ENCODE results near the gene SLC9A8.
A peak's percentile ranks its signal among the peaks of the same experiment; 100 is the strongest.

Gene SLC9A8

DNA sequence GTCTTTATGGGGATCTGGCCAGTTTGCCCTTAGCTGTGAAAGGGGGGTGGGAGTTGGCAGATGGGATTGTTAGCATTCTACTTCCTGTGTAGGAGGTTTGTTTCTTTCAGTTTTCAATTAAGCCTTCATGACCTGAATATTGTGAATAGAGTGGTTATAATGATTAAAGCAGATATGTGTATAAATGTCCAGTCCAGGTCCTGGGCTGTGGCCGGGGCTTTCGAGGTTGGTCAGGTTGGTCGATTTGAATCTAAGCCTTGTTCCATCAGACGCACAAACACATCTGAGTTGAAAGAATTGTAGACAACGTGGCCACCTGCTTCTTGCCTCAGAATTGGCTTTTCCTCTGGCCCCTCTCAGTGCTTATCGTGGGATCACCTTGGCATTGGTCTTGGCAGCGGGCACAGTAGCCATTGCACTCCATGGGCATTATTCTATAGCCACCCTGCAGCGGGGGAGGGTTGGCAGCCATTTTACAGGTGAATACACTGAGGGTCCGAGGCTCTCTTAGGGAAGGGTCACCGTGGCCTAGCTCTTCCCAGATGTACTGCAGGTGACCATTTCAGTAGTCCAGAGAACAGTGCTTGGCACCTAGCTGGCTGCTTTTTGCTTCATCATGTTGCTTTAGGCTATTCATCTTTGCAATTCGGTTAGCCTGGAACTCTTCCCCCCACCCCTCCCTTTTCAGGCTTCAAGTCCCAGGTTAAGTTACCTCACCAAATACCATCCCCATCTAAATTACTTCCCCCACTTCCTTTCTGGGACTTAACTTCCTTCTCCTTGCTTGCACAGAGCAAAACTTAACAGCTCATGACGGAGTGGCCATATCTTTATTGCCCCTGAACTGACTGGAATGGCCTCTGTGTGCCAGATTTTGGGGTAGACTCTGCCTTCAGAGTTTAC is 124.7 kb downstream of the SLC9A8 start (continued):
- TF ChIP-seq ZNF133 (tag by site-specific recombination; IDR thresholded peaks at IDR 0.05) = no peak
- TF ChIP-seq ZBTB11 (tag by site-specific recombination; conservative IDR thresholded peaks at IDR 0.05; ENCODE audit: low read depth) = peak; percentile 91
- no peak for TF ChIP-seq ZNF174 (tag by site-specific recombination; IDR thresholded peaks at IDR 0.05)
- no peak for TF ChIP-seq ZNF23 (tag by site-specific recombination; IDR thresholded peaks at IDR 0.05; ENCODE audit: borderline replicate concordance)
- TF ChIP-seq KLF10 (tag by site-specific recombination; IDR thresholded peaks at IDR 0.05) = no peak
- TF ChIP-seq OSR2 (tag by site-specific recombination; IDR thresholded peaks at IDR 0.05) = no peak; the same call in 1 of the 2 replicates
- TF ChIP-seq, protein P1, sequence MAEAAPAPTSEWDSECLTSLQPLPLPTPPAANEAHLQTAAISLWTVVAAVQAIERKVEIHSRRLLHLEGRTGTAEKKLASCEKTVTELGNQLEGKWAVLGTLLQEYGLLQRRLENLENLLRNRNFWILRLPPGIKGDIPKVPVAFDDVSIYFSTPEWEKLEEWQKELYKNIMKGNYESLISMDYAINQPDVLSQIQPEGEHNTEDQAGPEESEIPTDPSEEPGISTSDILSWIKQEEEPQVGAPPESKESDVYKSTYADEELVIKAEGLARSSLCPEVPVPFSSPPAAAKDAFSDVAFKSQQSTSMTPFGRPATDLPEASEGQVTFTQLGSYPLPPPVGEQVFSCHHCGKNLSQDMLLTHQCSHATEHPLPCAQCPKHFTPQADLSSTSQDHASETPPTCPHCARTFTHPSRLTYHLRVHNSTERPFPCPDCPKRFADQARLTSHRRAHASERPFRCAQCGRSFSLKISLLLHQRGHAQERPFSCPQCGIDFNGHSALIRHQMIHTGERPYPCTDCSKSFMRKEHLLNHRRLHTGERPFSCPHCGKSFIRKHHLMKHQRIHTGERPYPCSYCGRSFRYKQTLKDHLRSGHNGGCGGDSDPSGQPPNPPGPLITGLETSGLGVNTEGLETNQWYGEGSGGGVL (tag by site-specific recombination; IDR thresholded peaks at IDR 0.05) = peak; percentile 94
- TF ChIP-seq ZNF175 (tag by site-specific recombination; IDR thresholded peaks at IDR 0.05) = no peak

- CTCF ChIA-PET = interaction anchor here (0.8 to 3.5 kb wide), 6 partner anchors 8 to 328 kb away, joined by 3 to 15 read pairs (median 4); no protein-coding TSS in a partner anchor
- Histone ChIP-seq H3K4me3 (ENCODE audit: low read depth, low read length) (no peak overlapping the region), H3K36me3 (ENCODE audit: control insufficient read depth in 2 of 2, insufficient read depth in 1 of 2, low read length in 2 of 2) (peaks cover 15 to 42% of the 10 kb centered on the region in 2 experiments; a peak in 2 of 3 replicates), H3K4me1 (ENCODE audit: control insufficient read depth, insufficient read depth, low read length) (peaks cover 6% of the 10 kb centered on the region), H3K9me3 (ENCODE audit: control insufficient read depth, insufficient read depth, low read depth, low read length) (no peaks in the 10 kb centered on the region), H3K27ac (ENCODE audit: extremely low read depth, low read depth, low read length) (no peak overlapping the region)
- POLR2A ChIA-PET = interaction anchor here (0.7 kb wide), 1 partner anchor 24 kb away, joined by 3 read pairs; no protein-coding TSS in a partner anchor
- TF ChIP-seq ZNF416 (tag by site-specific recombination; IDR thresholded peaks at IDR 0.05) (no peak), GFI1B (tag by site-specific recombination; IDR thresholded peaks at IDR 0.05) (no peak), ZNF837 (tag by site-specific recombination; IDR thresholded peaks at IDR 0.05) (no peak), SP3 (tag by site-specific recombination; IDR thresholded peaks at IDR 0.05) (no peak), ZNF354C (tag by site-specific recombination; IDR thresholded peaks at IDR 0.05; ENCODE audit: borderline replicate concordance, low read depth) (no peak), MEIS1 (CRISPR knock-in tag; IDR thresholded peaks at IDR 0.05; ENCODE audit: borderline replicate concordance) (no peak), GLIS1 (tag by site-specific recombination; IDR thresholded peaks at IDR 0.05) (no peak), ZNF501 (tag by site-specific recombination; IDR thresholded peaks at IDR 0.05) (no peak), ZNF514 (tag by site-specific recombination; IDR thresholded peaks at IDR 0.05) (no peak)
- TF ChIP-seq, protein P2, sequence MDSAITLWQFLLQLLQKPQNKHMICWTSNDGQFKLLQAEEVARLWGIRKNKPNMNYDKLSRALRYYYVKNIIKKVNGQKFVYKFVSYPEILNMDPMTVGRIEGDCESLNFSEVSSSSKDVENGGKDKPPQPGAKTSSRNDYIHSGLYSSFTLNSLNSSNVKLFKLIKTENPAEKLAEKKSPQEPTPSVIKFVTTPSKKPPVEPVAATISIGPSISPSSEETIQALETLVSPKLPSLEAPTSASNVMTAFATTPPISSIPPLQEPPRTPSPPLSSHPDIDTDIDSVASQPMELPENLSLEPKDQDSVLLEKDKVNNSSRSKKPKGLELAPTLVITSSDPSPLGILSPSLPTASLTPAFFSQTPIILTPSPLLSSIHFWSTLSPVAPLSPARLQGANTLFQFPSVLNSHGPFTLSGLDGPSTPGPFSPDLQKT (IDR thresholded peaks at IDR 0.05; ENCODE audit: borderline replicate concordance, low read depth, low read length) = no peak
Measured at GRCh38 chr20:49938173-49939163, 125.8 kb downstream of the SLC9A8 start.

Measured in HEK293 (cell line).